Endothelial cell of umbilical vein (primary cell): ENCODE results near the gene ESCO1. TPM values are rescaled to one million over a fixed set of nuclear protein-coding genes. Genes with fewer than 3 reads are reported as not detected.

Experiments
- BruUV-seq: library from RNA; stranded (reverse); fragments of 400-500 nt; replicated peaks from 2 replicates; lab custom pipeline; 2021; lab: Mats Ljungman, UMichigan
- CTCF ChIA-PET: fragments of 300-600, 350-600 bp; sonication (Branson Sonifier 250); formaldehyde crosslinking; loops from one replicate; lab custom pipeline; 2021; ENCODE audit warnings: antibody characterized with exemption, inconsistent platforms; lab: Charles Lee
- POLR2A ChIA-PET: fragments of 300-600, 350-600 bp; sonication (Branson Sonifier 250); formaldehyde crosslinking; loops from one replicate; lab custom pipeline; 2021; ENCODE audit warnings: antibody characterized with exemption, inconsistent platforms; lab: Charles Lee
- DNase-seq: peaks from one replicate; pipeline ENCODE4 v3.0.0-alpha.2; 2011; ENCODE audit warnings: low read depth, low spot score
- FAIRE-seq: peaks from 2 replicates; lab custom pipeline; 2011; peaks lifted over from hg19 to GRCh38; lab: Jason Lieb, UNC
- H2AFZ ChIP-seq: 2 replicates; pipeline ENCODE4 v1.6.0; 2012; ENCODE audit warnings: low read depth, low read length, control low read depth, inconsistent platforms
- H3K27ac ChIP-seq: 2 replicates; pipeline ENCODE4 v1.5.1; 2011; ENCODE audit warnings: low read depth, mild to moderate bottlenecking, control low read depth, low read length, moderate library complexity; ENCODE audit not compliant: insufficient read depth
- H3K27me3 ChIP-seq, 2 experiments: 2 replicates each; pipeline versions ENCODE4 v1.6.0 to v1.6.1; 2011; ENCODE audit warnings: low read length in 2 of 2, mixed read lengths in 1 of 2; ENCODE audit not compliant: control insufficient read depth in 2 of 2, insufficient read depth in 2 of 2
- H3K36me3 ChIP-seq, 2 experiments: 2 replicates in 1 of 2; 3 replicates in 1 of 2; pipeline ENCODE4 v1.5.1; 2011; ENCODE audit warnings: low read length in 2 of 2, mild to moderate bottlenecking in 1 of 2, moderate library complexity in 1 of 2; ENCODE audit not compliant: control insufficient read depth in 2 of 2, insufficient read depth in 2 of 2; ENCODE audit errors: extremely low read depth in 1 of 2
- H3K4me1 ChIP-seq: 3 replicates; pipeline ENCODE4 v1.5.1; 2011; ENCODE audit warnings: mild to moderate bottlenecking, low read length; ENCODE audit not compliant: control insufficient read depth, insufficient read depth; ENCODE audit errors: extremely low read depth
- H3K4me2 ChIP-seq: 2 replicates; pipeline ENCODE4 v1.6.1; 2011; ENCODE audit warnings: low read length, control low read depth, mixed read lengths; ENCODE audit not compliant: insufficient read depth
- H3K4me3 ChIP-seq, 3 experiments: fragments of 200-600 bp in 1 of 3; sonication (generic), shearing (Covaris generic) in 1 of 3; replicated peaks in 1 of 3; 2 replicates each; pipeline ENCODE4 v1.5.1; 2011 to 2016; ENCODE audit warnings: control low read depth in 3 of 3, low read length in 3 of 3, mild to moderate bottlenecking in 2 of 3, inconsistent platforms in 1 of 3, low read depth in 1 of 3, moderate library complexity in 1 of 3; ENCODE audit not compliant: insufficient read depth in 1 of 3
- H3K79me2 ChIP-seq: 2 replicates; pipeline ENCODE4 v1.6.0; 2012; ENCODE audit warnings: low read length, inconsistent platforms; ENCODE audit not compliant: control insufficient read depth, insufficient read depth
- H3K9ac ChIP-seq: replicated peaks from 2 replicates; pipeline ENCODE3; 2011; ENCODE audit warnings: low read length, control low read depth; ENCODE audit not compliant: insufficient read depth; ENCODE audit errors: extremely low read depth
- H3K9me1 ChIP-seq: replicated peaks from 3 replicates; pipeline ENCODE4 v1.6.0; 2011; ENCODE audit warnings: mild to moderate bottlenecking, low read length; ENCODE audit not compliant: control insufficient read depth, insufficient read depth; ENCODE audit errors: extremely low read depth
- H3K9me3 ChIP-seq: replicated peaks from 2 replicates; pipeline ENCODE4 v1.5.1; 2012; ENCODE audit warnings: low read length, inconsistent platforms; ENCODE audit not compliant: control insufficient read depth, insufficient read depth
- H4K20me1 ChIP-seq: replicated peaks from 2 replicates; pipeline ENCODE3; 2011; ENCODE audit warnings: mild to moderate bottlenecking, low read length; ENCODE audit not compliant: control insufficient read depth, insufficient read depth; ENCODE audit errors: extremely low read depth
- EZH2 ChIP-seq: IDR thresholded peaks from 2 replicates; pipeline ENCODE4 v1.6.1; 2012; ENCODE audit warnings: borderline replicate concordance, low read depth, mild to moderate bottlenecking, moderate library complexity, low read length, inconsistent platforms; ENCODE audit not compliant: severe bottlenecking
- FOS ChIP-seq: IDR thresholded peaks from 2 replicates; pipeline ENCODE4 v1.6.1; 2011; ENCODE audit warnings: mild to moderate bottlenecking, low read length, moderate library complexity, borderline replicate concordance; ENCODE audit not compliant: insufficient read depth
- GATA2 ChIP-seq: IDR thresholded peaks from 2 replicates; pipeline ENCODE4 v1.7.0; 2011; ENCODE audit warnings: low read depth, mild to moderate bottlenecking, moderate library complexity, mixed read lengths, low read length; ENCODE audit not compliant: insufficient read length, insufficient read depth
- JUN ChIP-seq: IDR thresholded peaks from 2 replicates; pipeline ENCODE4 v1.6.1; 2011; ENCODE audit warnings: borderline replicate concordance, low read depth; ENCODE audit not compliant: insufficient read length, insufficient read depth
- MYC ChIP-seq: IDR thresholded peaks from one replicate; pipeline ENCODE4 v1.6.1; 2011; ENCODE audit warnings: mild to moderate bottlenecking, low read depth, low read length
- POLR2A ChIP-seq: IDR thresholded peaks from 2 replicates; pipeline ENCODE4 v1.6.1; 2012; ENCODE audit warnings: low read depth, mild to moderate bottlenecking, control low read depth, low read length
- POLR2AphosphoS5 ChIP-seq: IDR thresholded peaks from 2 replicates; pipeline ENCODE4 v1.6.1; 2012; ENCODE audit warnings: low read depth, mild to moderate bottlenecking, control low read depth, low read length, moderate library complexity; ENCODE audit not compliant: insufficient read depth
- dilution Hi-C: fragments of 300-500 bp; cut with MboI; formaldehyde crosslinking; loops from one replicate; pipeline ENCODE4 v1.15.0; 2019; ENCODE audit warnings: low sequenced_read_pairs; ENCODE audit not compliant: extremely low pct_ligation_motif_present
- intact Hi-C: fragments of 100-400 bp; cut with micrococcal nuclease; formaldehyde crosslinking; loops from one replicate; pipeline ENCODE4 v1.10.0; 2022
- polyA plus RNA-seq, 4 experiments: library from polyadenylated mRNA; depleted of rRNA in 3 of 4; stranded (reverse) in 3 of 4; unstranded in 1 of 4; fragments of >200 nt; gene quantifications; 2 replicates each; pipeline versions ENCODE4 v1.2.1 to v1.2.3, GENCODE V29; 2011 to 2012; ENCODE audit warnings: missing spikeins in 1 of 4
- total RNA-seq: library from RNA; stranded (reverse); gene quantifications from 2 replicates; pipeline ENCODE4 v1.2.3, GENCODE V29; 2021
- TF ChIP-seq, protein P1 (sequence below): IDR thresholded peaks from 2 replicates; pipeline ENCODE4 v1.6.1; 2011; ENCODE audit not compliant: insufficient read depth, insufficient read length
- TF ChIP-seq, protein P2 (sequence below), 2 donors: IDR thresholded peaks; 1 replicate in 1 of 2; 2 replicates in 1 of 2; pipeline ENCODE4 v1.5.1; 2011; ENCODE audit warnings: low read length in 2 of 2, mild to moderate bottlenecking in 2 of 2, moderate library complexity in 2 of 2, control low read depth in 1 of 2, inconsistent platforms in 1 of 2, low read depth in 1 of 2; ENCODE audit not compliant: insufficient read depth in 1 of 2; ENCODE audit errors: extremely low read depth in 1 of 2

The ESCO1 gene
- total and polyA plus RNA-seq, 2 donors (not counting 3 experiments of a cell fraction or from before 2014, with no cell fraction given): 2.1 to 12.0 TPM

DNA sequence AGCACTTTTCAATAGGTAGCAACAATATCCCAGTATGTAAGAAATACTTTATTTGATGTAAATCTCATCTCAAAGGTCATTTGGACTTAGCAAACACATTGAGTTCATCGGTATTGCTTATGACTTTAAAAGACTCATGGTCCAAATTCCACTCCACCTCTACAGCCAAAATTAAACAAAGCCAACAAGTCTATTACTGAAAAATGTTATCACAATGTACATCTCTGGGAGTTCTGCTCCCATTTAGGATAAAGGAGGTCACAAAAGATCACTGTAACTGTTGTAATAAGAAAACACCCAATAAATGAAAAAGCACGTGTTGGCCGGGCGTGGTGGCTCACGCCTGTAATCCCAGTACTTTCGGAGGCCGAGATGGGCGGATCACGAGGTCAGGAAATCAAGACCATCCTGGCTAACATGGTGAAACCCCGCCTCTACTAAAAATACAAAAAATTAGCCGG is 50.0 kb downstream of the ESCO1 start:
- H3K36me3 ChIP-seq: peaks cover 2% of the 10 kb centered on the region in 2 experiments
- no peak for DNase-seq
- H3K4me2 ChIP-seq: no peak overlapping the region
- no peak overlapping the region for H2AFZ ChIP-seq
- CTCF ChIA-PET: no interaction called here
- POLR2A ChIA-PET: no interaction called here
- dilution Hi-C loops (no loop called here), intact Hi-C loops (no loop called here)
- no peaks in the 10 kb centered on the region for H3K27me3 ChIP-seq
- no peak overlapping the region for H3K9ac ChIP-seq
- TF ChIP-seq JUN (no peak), FOS (no peak), POLR2AphosphoS5 (no peak), GATA2 (no peak), EZH2 (no peak), POLR2A (no peak), MYC (no peak)
- TF ChIP-seq, protein P1, sequence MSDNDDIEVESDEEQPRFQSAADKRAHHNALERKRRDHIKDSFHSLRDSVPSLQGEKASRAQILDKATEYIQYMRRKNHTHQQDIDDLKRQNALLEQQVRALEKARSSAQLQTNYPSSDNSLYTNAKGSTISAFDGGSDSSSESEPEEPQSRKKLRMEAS: no peak
- TF ChIP-seq, protein P2, sequence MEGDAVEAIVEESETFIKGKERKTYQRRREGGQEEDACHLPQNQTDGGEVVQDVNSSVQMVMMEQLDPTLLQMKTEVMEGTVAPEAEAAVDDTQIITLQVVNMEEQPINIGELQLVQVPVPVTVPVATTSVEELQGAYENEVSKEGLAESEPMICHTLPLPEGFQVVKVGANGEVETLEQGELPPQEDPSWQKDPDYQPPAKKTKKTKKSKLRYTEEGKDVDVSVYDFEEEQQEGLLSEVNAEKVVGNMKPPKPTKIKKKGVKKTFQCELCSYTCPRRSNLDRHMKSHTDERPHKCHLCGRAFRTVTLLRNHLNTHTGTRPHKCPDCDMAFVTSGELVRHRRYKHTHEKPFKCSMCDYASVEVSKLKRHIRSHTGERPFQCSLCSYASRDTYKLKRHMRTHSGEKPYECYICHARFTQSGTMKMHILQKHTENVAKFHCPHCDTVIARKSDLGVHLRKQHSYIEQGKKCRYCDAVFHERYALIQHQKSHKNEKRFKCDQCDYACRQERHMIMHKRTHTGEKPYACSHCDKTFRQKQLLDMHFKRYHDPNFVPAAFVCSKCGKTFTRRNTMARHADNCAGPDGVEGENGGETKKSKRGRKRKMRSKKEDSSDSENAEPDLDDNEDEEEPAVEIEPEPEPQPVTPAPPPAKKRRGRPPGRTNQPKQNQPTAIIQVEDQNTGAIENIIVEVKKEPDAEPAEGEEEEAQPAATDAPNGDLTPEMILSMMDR (IDR thresholded peaks at IDR 0.05; ENCODE audit: extremely low read depth in 1 of 2, insufficient read depth in 1 of 2, low read depth in 1 of 2, low read length in 2 of 2): no peak
- H3K27ac ChIP-seq: no peak overlapping the region
- no peaks in the 10 kb centered on the region for H4K20me1 ChIP-seq
- H3K4me1 ChIP-seq: no peaks in the 10 kb centered on the region
- BruUV-seq: no TSS peak
- no peaks in the 10 kb centered on the region for H3K9me3 ChIP-seq
- H3K4me3 ChIP-seq: no peak overlapping the region
- no peaks in the 10 kb centered on the region for H3K9me1 ChIP-seq
- H3K79me2 ChIP-seq: no peaks in the 10 kb centered on the region
- FAIRE-seq: no peak
